Measurements from ENCODE around the gene PPP1R13B.

GRCh38 chr14:103872481-103873113 lies 25.2 kb upstream of the PPP1R13B start:
- no peak for TF ChIP-seq EZH2phosphoT487 (IDR thresholded peaks at IDR 0.05; ENCODE audit: low read depth)
- no peak for TF ChIP-seq CTCF (IDR thresholded peaks at IDR 0.05; ENCODE audit: low read depth, low read length)

Data from OCI-LY3 (cell line).